Prostate gland (tissue), 2 donors: ENCODE measurements around the gene RACK1.

ENCODE experiments used
- POLR2AphosphoS5 ChIP-seq: sonication (generic); formaldehyde crosslinking; IDR thresholded peaks from one replicate; pipeline ENCODE4 v1.6.1; 2017; ENCODE audit warnings: antibody characterized with exemption
- TF ChIP-seq, protein P1 (sequence below), 4 experiments: fragments of 200-600 bp in 2 of 4; fragments of 450-650 bp in 2 of 4; sonication (generic) in 2 of 4; IDR thresholded peaks; 1 replicate in 3 of 4; 2 replicates in 1 of 4; pipeline ENCODE4 v1.5.1; 2016 to 2019; ENCODE audit warnings: antibody characterized with exemption in 4 of 4, mild to moderate bottlenecking in 2 of 4, moderate library complexity in 2 of 4

DNA sequence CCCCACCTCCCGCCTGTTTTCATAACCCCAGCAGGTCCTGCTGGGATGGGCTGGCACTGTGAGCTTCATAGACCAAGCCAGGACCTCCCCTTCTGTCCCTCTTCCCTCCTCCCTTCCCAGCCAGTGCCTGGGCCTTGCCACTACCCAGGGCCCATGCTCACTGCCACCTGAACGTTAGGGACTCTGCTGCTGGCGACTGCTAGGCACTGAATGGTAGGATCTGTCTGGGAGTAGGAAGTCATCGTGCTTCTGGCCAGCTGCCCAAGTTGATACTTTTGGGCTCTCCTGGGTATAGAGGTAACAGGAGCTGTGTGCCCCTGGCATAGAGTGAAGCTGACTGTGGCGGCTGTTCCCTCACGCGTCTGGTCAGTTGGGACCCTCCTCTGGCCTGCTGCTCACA lies 12.3 kb downstream of the RACK1 start:
- TF ChIP-seq, protein P1, sequence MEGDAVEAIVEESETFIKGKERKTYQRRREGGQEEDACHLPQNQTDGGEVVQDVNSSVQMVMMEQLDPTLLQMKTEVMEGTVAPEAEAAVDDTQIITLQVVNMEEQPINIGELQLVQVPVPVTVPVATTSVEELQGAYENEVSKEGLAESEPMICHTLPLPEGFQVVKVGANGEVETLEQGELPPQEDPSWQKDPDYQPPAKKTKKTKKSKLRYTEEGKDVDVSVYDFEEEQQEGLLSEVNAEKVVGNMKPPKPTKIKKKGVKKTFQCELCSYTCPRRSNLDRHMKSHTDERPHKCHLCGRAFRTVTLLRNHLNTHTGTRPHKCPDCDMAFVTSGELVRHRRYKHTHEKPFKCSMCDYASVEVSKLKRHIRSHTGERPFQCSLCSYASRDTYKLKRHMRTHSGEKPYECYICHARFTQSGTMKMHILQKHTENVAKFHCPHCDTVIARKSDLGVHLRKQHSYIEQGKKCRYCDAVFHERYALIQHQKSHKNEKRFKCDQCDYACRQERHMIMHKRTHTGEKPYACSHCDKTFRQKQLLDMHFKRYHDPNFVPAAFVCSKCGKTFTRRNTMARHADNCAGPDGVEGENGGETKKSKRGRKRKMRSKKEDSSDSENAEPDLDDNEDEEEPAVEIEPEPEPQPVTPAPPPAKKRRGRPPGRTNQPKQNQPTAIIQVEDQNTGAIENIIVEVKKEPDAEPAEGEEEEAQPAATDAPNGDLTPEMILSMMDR (IDR thresholded peaks at IDR 0.05) = no peak
- TF ChIP-seq POLR2AphosphoS5 = no peak
